Prostate gland (tissue), 2 donors: ENCODE results near the gene HMGCR. TPM values are rescaled to one million over a fixed set of nuclear protein-coding genes. Genes with fewer than 3 reads are reported as not detected.
A peak's percentile ranks its signal among the peaks of the same experiment; 100 is the strongest.
"Not testable (repeated sequence)": the region's sequence is repeated elsewhere in the genome, so short reads cannot be mapped to it uniquely, and the experiment has no call there.

Experiments
- DNase-seq: peaks from one replicate; pipeline ENCODE4 v3.0.0-alpha.2; 2019; ENCODE audit warnings: low spot score
- H3K27ac ChIP-seq, 2 donors: fragments of 200-600 bp; sonication (generic); 2 replicates each; pipeline ENCODE4 v1.5.1; 2017 to 2019
- H3K27me3 ChIP-seq: fragments of 200-600 bp; sonication (generic); replicated peaks from 2 replicates; pipeline ENCODE4 v1.5.1; 2019; ENCODE audit not compliant: insufficient read depth
- H3K36me3 ChIP-seq, 2 donors: fragments of 200-600 bp; sonication (generic); 1 replicate in 1 of 2; 2 replicates in 1 of 2; pipeline versions ENCODE4 v1.5.1 to v1.8.1; 2017 to 2019
- H3K4me1 ChIP-seq: fragments of 200-600 bp; sonication (generic); replicated peaks from 2 replicates; pipeline ENCODE4 v1.5.1; 2019
- H3K4me3 ChIP-seq, 2 donors: fragments of 200-600 bp; sonication (generic); 2 replicates each; pipeline ENCODE4 v1.5.1; 2017 to 2019
- H3K9me3 ChIP-seq: fragments of 200-600 bp; sonication (generic); 2 replicates; pipeline ENCODE4 v1.5.1; 2017
- CTCF ChIP-seq, 4 experiments: fragments of 200-600 bp in 2 of 4; fragments of 450-650 bp in 2 of 4; sonication (generic) in 2 of 4; IDR thresholded peaks; 1 replicate in 3 of 4; 2 replicates in 1 of 4; pipeline ENCODE4 v1.5.1; 2016 to 2019; ENCODE audit warnings: antibody characterized with exemption in 4 of 4, mild to moderate bottlenecking in 2 of 4, moderate library complexity in 2 of 4
- POLR2A ChIP-seq: fragments of 450-650 bp; IDR thresholded peaks from one replicate; pipeline ENCODE4 v1.6.1; 2016; ENCODE audit warnings: antibody characterized with exemption, mild to moderate bottlenecking
- POLR2AphosphoS5 ChIP-seq: sonication (generic); formaldehyde crosslinking; IDR thresholded peaks from one replicate; pipeline ENCODE4 v1.6.1; 2017; ENCODE audit warnings: antibody characterized with exemption
- WGBS: methylation state at CpG from one replicate; pipeline ENCODE4 v1.1.5; 2018; 5-methylcytosine and 5-hydroxymethylcytosine counted together
- intact Hi-C: fragments of 100-400 bp; cut with DNase I; formaldehyde crosslinking; loops from one replicate; pipeline ENCODE4 v1.14.2; 2022
- total RNA-seq, 2 donors: library from RNA; depleted of rRNA; stranded (reverse); fragments of >200 nt; gene quantifications; one replicate each; pipeline ENCODE4 v1.1.0, GENCODE V29; 2016

Gene HMGCR
- 10 to 100 TPM; 20.6 to 38.2 TPM for total RNA-seq

DNA sequence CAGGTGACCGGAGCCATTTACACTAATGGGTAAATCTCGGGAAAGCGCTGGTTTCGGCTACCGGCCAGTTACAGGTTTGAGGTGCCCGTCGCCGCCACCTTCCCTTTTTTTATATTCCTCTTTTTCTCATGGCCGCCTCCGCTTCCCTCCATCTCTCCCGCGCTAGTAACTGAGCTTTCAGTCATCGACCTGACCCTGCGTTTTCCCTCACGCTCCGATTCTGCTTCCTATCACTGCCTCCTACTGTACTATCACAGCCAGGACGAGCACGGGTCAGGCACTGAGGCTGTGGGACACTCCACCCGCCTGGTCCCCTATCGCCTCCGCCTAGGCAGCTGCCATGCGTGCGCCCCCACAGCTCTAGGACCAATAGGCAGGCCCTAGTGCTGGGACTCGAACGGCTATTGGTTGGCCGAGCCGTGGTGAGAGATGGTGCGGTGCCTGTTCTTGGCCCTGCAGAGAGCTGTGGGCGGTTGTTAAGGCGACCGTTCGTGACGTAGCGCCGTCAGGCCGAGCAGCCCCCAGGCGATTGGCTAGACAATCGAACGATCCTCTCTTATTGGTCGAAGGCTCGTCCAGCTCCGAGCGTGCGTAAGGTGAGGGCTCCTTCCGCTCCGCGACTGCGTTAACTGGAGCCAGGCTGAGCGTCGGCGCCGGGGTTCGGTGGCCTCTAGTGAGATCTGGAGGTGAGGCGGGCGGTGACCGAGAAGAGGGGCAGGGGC is at the start of gene HMGCR:
Gene HMGCR (plus strand): TSS at position 606 of the 722 bp plus-strand sequence. CDS start 5,386 bp downstream, outside the sequence.
- peak; percentile 72 for TF ChIP-seq POLR2A
- TF ChIP-seq POLR2AphosphoS5: peak; percentile 97
- peak in 2 of 4 experiments; percentile 2 to 22 for TF ChIP-seq CTCF (IDR thresholded peaks at IDR 0.05)
- Histone ChIP-seq H3K27me3 (no peaks in the 10 kb centered on the region), H3K4me3 (peak within 1 kb of the TSS; percentile 97 to 99), H3K4me1 (peaks cover 3% of the 10 kb centered on the region), H3K36me3 (no peaks in the 10 kb centered on the region), H3K27ac (peak within 1 kb of the TSS; percentile 94 to 97), H3K9me3 (no peaks in the 10 kb centered on the region)
- WGBS: under 1% methylated on average over 56 of the region's 56 CpGs
- intact Hi-C loops: no loop called here
- peak; percentile 99 for DNase-seq

DNA sequence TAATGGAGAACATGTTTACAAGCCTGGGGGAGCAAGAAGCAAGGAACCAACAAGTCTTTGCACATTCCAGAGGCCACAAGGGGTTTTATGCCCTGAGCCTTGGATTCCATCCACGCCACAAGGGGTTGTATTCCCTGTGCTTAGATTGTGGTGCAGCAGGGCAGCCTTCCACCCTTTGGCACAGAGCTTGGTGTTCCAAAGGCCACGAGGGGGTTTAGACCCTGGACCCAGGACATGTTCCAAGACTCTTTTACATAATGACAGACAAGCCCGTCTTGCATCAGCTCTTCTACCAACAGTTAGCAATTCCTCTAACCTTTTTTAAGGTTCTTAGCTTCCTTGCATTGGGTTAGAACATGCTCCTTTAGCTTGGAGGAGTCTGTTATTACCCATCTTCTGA is 45.2 kb upstream of the HMGCR start:
- H3K9me3 ChIP-seq, H3K27ac ChIP-seq, intact Hi-C loops, H3K27me3 ChIP-seq, H3K36me3 ChIP-seq, H3K4me3 ChIP-seq, DNase-seq, H3K4me1 ChIP-seq: not testable (repeated sequence)
- WGBS: 88% methylated on average over 3 of the region's 3 CpGs

DNA sequence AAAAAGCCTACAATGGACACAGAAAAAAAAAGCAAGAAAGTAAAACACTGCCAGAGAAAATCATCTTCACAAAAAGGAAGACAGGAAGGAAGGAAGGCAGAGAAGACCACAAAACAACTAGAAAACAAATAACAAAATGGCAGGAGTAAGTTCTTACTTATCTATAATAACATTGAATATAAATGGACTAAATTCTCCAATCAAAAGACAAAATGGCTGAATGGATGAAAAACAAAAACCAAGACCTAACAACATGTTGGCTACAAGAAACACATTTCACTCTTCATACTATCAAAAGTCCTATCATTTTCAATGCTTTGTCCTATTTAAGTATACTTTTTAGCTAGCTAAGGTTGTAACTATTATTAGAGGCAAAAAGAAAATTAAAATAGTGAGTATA is 36.9 kb upstream of the HMGCR start:
- Histone ChIP-seq H3K4me3 (no peak overlapping the region), H3K36me3 (no peaks in the 10 kb centered on the region), H3K27me3 (no peaks in the 10 kb centered on the region), H3K27ac (no peak overlapping the region), H3K9me3 (no peaks in the 10 kb centered on the region), H3K4me1 (no peaks in the 10 kb centered on the region)
- DNase-seq: no peak
- intact Hi-C loops: no loop called here
- TF ChIP-seq POLR2A: no peak
- no peak for TF ChIP-seq CTCF (IDR thresholded peaks at IDR 0.05)
- no peak for TF ChIP-seq POLR2AphosphoS5

DNA sequence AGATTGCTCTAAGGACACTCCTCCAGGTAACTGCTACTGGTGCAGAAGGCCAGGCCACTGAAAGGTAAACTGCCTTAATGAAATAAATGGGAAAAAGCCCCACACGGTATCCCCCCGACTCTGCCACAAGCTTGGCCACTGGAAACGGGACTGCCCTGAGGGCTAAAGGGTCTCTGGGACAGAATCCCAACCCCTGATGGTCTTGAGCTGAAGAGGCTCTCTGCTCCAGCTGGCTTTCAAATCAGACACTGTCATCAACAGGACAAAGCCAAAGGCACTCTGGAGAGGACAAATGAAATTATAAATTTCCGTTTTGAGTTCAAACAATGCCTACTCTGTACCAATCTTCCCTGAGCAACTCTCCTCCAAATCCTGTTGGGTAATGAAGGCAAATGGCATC is 33.6 kb upstream of the HMGCR start:
- Histone ChIP-seq H3K36me3 (no peaks in the 10 kb centered on the region), H3K4me1 (no peaks in the 10 kb centered on the region), H3K4me3 (no peak overlapping the region), H3K27me3 (no peaks in the 10 kb centered on the region), H3K9me3 (no peaks in the 10 kb centered on the region), H3K27ac (no peak overlapping the region)
- TF ChIP-seq CTCF (IDR thresholded peaks at IDR 0.05): no peak
- TF ChIP-seq POLR2A: no peak
- no peak for TF ChIP-seq POLR2AphosphoS5
- no peak for DNase-seq
- intact Hi-C loops: no loop called here
- WGBS: 70% methylated on average over 4 of the region's 4 CpGs

DNA sequence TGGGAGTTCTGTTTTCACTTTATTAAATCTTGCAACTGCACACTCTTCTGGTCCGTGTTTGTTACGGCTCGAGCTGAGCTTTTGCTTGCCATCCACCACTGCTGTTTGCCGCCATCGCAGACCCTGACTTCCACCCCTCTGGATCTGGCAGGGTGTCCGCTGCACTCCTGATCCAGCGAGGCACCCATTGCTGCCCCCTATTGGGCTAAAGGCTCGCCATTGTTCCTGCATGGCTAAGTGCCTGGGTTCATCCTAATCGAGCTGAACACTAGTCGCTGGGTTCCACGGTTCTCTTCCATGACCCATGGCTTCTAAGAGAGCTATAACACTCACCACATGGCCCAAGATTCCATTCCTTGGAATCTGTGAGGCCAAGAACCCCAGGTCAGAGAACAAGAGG is 32.5 kb upstream of the HMGCR start:
- WGBS: 87% methylated on average over 11 of the region's 11 CpGs
- H3K4me3 ChIP-seq, DNase-seq, H3K9me3 ChIP-seq, intact Hi-C loops, H3K4me1 ChIP-seq, H3K27me3 ChIP-seq, H3K36me3 ChIP-seq, H3K27ac ChIP-seq: not testable (repeated sequence)

DNA sequence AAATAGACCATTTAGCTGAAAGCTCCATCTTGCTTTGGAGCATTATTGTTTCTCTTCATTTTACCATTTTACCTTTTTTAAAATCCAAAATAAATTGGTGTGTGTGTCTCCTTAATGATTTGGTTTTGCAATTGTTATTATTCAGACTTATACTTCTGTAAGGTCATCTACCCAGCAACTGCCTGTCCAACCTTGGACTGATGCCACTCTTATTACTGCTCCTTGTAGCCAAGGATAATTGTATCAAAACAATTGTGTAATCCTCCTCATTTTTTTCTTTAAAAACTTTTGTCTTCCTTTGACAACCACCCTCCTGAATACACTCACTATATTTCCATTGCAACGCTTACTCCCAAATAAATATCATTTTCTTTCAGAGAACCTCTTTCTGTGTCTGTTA is 30.3 kb upstream of the HMGCR start:
- TF ChIP-seq POLR2AphosphoS5: no peak
- TF ChIP-seq POLR2A: no peak
- TF ChIP-seq CTCF (IDR thresholded peaks at IDR 0.05): no peak
- 100% methylated on average over 1 of the region's 1 CpG for WGBS
- intact Hi-C loops: no loop called here

More for the DNA sequence above, 30.3 kb upstream of the HMGCR start:
- DNase-seq: no peak
- Histone ChIP-seq H3K36me3 (no peaks in the 10 kb centered on the region), H3K4me1 (no peaks in the 10 kb centered on the region), H3K4me3 (no peak overlapping the region), H3K27me3 (no peaks in the 10 kb centered on the region), H3K9me3 (no peaks in the 10 kb centered on the region), H3K27ac (no peak overlapping the region)
